NT2/D1 (cell line): Measurements from ENCODE around the gene CDH9.
"Not testable (repeated sequence)": the region's sequence is repeated elsewhere in the genome, so short reads cannot be mapped to it uniquely, and the experiment has no call there.

Experiments used
- DNase-seq: peaks from one replicate; pipeline ENCODE4 v3.0.0-alpha.2; 2011; ENCODE audit warnings: low read depth, low spot score
- H3K27me3 ChIP-seq: 2 replicates; pipeline ENCODE4 v1.6.0; 2011; ENCODE audit warnings: mild to moderate bottlenecking; ENCODE audit not compliant: insufficient read length, insufficient read depth
- H3K36me3 ChIP-seq: 2 replicates; pipeline ENCODE4 v1.6.1; 2011; ENCODE audit warnings: mild to moderate bottlenecking, low read length, mixed read lengths; ENCODE audit not compliant: insufficient read depth, insufficient read length
- H3K4me1 ChIP-seq: 2 replicates; pipeline ENCODE4 v1.5.1; 2011; ENCODE audit not compliant: insufficient read depth, insufficient read length
- H3K4me3 ChIP-seq: 2 replicates; pipeline ENCODE4 v1.5.1; 2011; ENCODE audit warnings: low read depth; ENCODE audit not compliant: insufficient read length
- H3K9ac ChIP-seq: 2 replicates; pipeline ENCODE4 v1.6.0; 2011; ENCODE audit warnings: low read depth; ENCODE audit not compliant: insufficient read length
- H3K9me3 ChIP-seq: 2 replicates; pipeline ENCODE4 v1.5.1; 2011; ENCODE audit warnings: mild to moderate bottlenecking, low read length; ENCODE audit not compliant: insufficient read depth
- SUZ12 ChIP-seq: IDR thresholded peaks from 2 replicates; pipeline ENCODE4 v1.6.1; 2011; ENCODE audit not compliant: insufficient read length, insufficient read depth; ENCODE audit errors: extremely low read depth
- YY1 ChIP-seq: IDR thresholded peaks from 2 replicates; pipeline ENCODE4 v1.6.1; 2011; ENCODE audit not compliant: insufficient read length, insufficient read depth
- ZNF274 ChIP-seq: IDR thresholded peaks from 2 replicates; pipeline ENCODE4 v1.6.1; 2011; ENCODE audit warnings: mild to moderate bottlenecking, low read depth, low read length

The CDH9 gene

DNA sequence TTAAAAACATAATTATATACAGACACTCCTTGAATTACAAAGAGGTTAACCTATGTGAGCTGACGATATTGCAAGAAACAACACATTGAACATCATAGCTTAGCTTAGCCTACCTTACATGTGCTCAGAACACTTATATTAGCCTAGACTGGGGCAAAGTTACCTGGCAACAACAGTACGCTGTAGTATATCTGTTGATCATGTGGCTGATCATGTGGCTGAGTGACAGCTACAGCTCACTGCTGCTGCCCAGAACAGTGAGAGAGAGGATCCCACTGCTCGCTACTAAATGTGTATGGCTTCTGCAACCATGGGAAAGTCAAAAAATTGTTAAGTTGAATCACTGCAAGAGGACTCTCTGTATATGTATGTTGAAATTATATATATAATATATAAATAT lies 169.9 kb downstream of the CDH9 start:
- Histone ChIP-seq H3K36me3 (no peaks in the 10 kb centered on the region), H3K27me3 (no peaks in the 10 kb centered on the region), H3K9me3 (no peaks in the 10 kb centered on the region), H3K4me3 (no peak overlapping the region), H3K9ac (no peak overlapping the region), H3K4me1 (no peaks in the 10 kb centered on the region)
- TF ChIP-seq SUZ12 (no peak), YY1 (no peak)
- DNase-seq = no peak

DNA sequence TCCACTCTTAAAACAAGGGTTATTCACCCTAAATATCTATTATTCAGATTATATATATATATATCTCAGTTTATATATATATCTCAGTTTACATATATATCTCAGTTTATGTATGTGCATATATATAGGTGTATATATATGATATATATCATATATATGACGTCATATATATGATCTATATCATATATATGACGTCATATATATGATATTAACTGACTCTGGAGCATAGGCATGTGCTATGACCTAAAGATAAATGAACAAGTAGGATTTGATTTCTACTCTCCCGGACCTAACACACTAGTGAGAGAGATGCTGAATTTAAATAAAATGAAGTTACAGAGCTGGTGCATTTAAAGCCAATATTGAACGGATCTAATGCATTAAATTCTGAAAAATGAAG lies 174.3 kb downstream of the CDH9 start:
- no peak for TF ChIP-seq SUZ12
- no peak for TF ChIP-seq YY1
- no peak for TF ChIP-seq ZNF274
- no peak for DNase-seq
- H3K4me1 ChIP-seq = no peaks in the 10 kb centered on the region

DNA sequence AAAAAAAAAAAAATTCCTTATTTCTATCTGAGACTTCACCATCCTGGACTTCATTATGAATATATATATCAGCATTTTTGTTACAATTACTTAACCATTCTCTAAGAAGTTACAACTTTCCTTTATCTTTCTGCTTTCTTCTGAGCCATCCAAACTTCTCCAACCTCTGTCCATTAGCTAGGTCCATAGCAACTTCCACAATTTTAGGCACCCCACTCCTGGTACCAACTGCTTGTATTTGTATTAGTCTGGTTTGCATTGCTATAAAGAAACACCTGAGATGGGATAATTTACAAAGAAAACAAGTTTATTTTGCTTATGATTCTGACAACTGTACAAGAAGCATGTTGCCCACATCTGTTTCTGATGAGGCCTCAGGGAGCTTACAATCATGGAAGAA lies 182.1 kb downstream of the CDH9 start:
- Histone ChIP-seq H3K9ac (no peak overlapping the region), H3K9me3 (no peaks in the 10 kb centered on the region), H3K36me3 (no peaks in the 10 kb centered on the region), H3K4me3 (no peak overlapping the region), H3K4me1 (no peaks in the 10 kb centered on the region), H3K27me3 (no peaks in the 10 kb centered on the region)
- no peak for DNase-seq
- TF ChIP-seq SUZ12 (no peak), YY1 (no peak)

More for the DNA sequence above, 174.3 kb downstream of the CDH9 start:
- H3K9me3 ChIP-seq = no peaks in the 10 kb centered on the region
- no peak overlapping the region for H3K4me3 ChIP-seq
- no peaks in the 10 kb centered on the region for H3K27me3 ChIP-seq
- no peak overlapping the region for H3K9ac ChIP-seq
- H3K36me3 ChIP-seq = no peaks in the 10 kb centered on the region

DNA sequence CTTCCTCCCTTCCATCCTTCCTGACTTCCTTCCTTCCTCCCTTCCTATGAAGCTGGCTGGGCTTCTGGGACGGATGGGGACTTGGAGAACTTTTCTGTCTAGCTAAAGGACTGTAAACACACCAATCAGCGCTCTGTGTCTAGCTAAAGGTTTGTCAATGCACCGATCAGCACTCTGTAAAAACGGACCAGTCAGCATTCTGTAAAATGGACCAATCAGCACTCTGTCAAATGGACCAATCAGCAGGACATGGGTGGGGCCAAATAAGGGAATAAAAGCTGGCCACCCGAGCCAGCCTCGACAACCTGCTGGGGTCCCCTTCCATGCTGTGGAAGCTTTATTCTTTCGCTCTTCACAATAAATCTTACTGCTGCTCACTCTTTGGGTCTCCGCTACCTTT lies 185.9 kb downstream of the CDH9 start:
- not testable (repeated sequence) for H3K36me3 ChIP-seq, H3K4me1 ChIP-seq, DNase-seq, H3K4me3 ChIP-seq, H3K9ac ChIP-seq, H3K9me3 ChIP-seq, H3K27me3 ChIP-seq

DNA sequence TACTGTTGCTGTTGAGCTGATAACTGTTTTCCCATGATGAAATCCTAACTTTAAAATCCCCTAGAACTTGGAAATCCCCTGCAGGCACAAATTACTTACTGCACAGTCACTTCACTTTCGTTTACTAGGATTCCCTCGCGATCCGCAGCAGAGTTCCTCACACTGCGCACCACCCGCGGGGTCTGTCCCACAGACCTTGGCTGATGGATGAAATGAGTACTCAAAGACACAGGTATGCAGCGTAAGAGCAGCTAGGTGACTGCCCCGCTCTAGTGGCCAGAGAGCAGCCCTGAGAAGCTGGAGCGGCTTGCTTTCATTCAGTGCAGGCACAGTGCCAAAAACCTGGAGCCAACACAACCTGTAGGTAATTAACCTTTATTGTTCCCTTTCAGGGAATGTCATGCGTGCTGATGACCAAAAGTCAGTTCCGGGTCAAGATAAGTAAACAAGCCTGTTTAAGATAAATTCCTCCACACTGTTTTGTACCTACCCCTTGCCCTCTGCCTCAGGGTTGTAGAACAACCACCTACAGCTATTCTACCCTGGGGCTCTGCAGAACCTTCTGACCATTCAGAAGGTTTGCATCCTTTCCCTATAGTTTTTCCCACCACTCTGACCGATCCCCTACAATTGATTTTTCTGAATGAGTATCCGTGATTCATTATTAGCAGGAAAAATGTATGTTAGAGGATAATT lies 191.2 kb downstream of the CDH9 start:
- DNase-seq = no peak
- no peaks in the 10 kb centered on the region for H3K27me3 ChIP-seq
- TF ChIP-seq YY1 (no peak), ZNF274 (no peak), SUZ12 (no peak)
- H3K4me3 ChIP-seq = no peak overlapping the region
- H3K4me1 ChIP-seq = no peaks in the 10 kb centered on the region
- H3K9ac ChIP-seq = no peak overlapping the region
- no peaks in the 10 kb centered on the region for H3K36me3 ChIP-seq
- H3K9me3 ChIP-seq = no peaks in the 10 kb centered on the region

DNA sequence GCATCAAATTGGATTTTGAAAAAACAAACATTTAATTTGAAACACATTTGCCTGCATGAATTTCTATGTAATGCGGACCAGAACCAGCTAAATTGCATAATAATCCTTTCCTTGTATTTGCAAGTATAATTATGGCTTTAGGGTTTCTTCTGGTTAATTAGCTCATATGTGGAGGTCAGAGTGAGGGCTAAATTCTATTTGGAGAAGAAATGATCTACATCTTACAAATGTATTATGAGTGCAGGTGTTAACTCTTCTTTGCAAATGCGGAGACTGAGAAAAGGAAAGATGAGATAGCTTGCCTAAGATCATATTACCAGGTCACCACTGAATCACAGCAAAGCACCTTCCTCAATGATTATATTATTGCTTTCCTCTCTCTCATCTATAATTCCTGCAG lies 194.7 kb downstream of the CDH9 start:
- Histone ChIP-seq H3K9me3 (no peaks in the 10 kb centered on the region), H3K36me3 (no peaks in the 10 kb centered on the region), H3K4me3 (no peak overlapping the region), H3K9ac (no peak overlapping the region), H3K4me1 (no peaks in the 10 kb centered on the region), H3K27me3 (no peaks in the 10 kb centered on the region)
- DNase-seq = no peak
- TF ChIP-seq YY1 (no peak), SUZ12 (no peak), ZNF274 (no peak)

DNA sequence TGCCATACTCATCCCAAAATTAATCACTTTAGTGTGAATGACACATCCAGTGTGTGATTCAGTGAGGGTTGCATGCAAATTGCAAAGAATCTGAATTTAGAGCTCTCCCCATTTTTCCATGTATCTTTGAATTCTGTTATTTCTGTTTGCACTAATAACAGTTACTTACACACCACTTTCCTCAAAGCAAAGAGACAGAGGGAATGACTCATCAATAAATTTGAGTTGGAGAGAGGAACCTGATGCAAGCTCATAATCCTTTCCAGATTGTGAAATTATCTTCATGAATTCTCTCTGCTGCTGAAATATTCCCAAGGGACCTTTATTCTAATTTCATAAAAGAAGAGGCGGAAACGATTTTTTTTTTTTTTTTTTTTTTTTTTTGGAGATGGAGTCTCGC lies 204.8 kb downstream of the CDH9 start:
- Histone ChIP-seq H3K9ac (no peak overlapping the region), H3K4me1 (no peaks in the 10 kb centered on the region), H3K27me3 (no peaks in the 10 kb centered on the region), H3K4me3 (no peak overlapping the region), H3K36me3 (no peaks in the 10 kb centered on the region), H3K9me3 (no peaks in the 10 kb centered on the region; the same call in 1 of the 2 replicates)
- no peak for DNase-seq
- TF ChIP-seq ZNF274 (no peak), SUZ12 (no peak)
